OCI-LY7 (cell line): ENCODE measurements around the gene LHX5. TPM values are rescaled to one million over a fixed set of nuclear protein-coding genes. Genes with fewer than 3 reads are reported as not detected.

Experiments
- BruUV-seq: library from RNA; stranded (reverse); fragments of 400-500 nt; replicated peaks from 2 replicates; lab custom pipeline; 2021; lab: Mats Ljungman, UMichigan
- CTCF ChIA-PET: fragments of 300-600 bp; sonication (Branson Sonifier 250); formaldehyde crosslinking; loops from one replicate; lab custom pipeline; 2022; ENCODE audit warnings: antibody characterized with exemption; ENCODE audit not compliant: unreplicated experiment; lab: Charles Lee
- POLR2A ChIA-PET: fragments of 300-600 bp; sonication (Branson Sonifier 250); formaldehyde crosslinking; loops from one replicate; lab custom pipeline; 2022; ENCODE audit warnings: antibody characterized with exemption; lab: Charles Lee
- DNase-seq: peaks from one replicate; pipeline ENCODE4 v3.0.0-alpha.2; 2015; ENCODE audit warnings: low spot score
- H2AFZ ChIP-seq: fragments of 200-600 bp; sonication (generic), shearing (Covaris generic); 2 replicates; pipeline ENCODE4 v1.6.1; 2014; ENCODE audit warnings: mild to moderate bottlenecking, antibody characterized with exemption, low read length, moderate library complexity
- H3K27ac ChIP-seq: fragments of 200-600 bp; sonication (generic); 2 replicates; pipeline ENCODE4 v1.5.1; 2014; ENCODE audit warnings: mixed run types, low read depth, mild to moderate bottlenecking, moderate library complexity, low read length, inconsistent platforms; ENCODE audit not compliant: poor library complexity, severe bottlenecking
- H3K36me3 ChIP-seq: fragments of 200-600 bp; sonication (generic); 2 replicates; pipeline ENCODE4 v1.6.1; 2014; ENCODE audit warnings: mild to moderate bottlenecking, antibody characterized with exemption, low read length, moderate library complexity, mixed read lengths; ENCODE audit not compliant: insufficient read depth
- H3K4me1 ChIP-seq: fragments of 200-600 bp; sonication (generic); 2 replicates; pipeline ENCODE4 v1.5.1; 2014; ENCODE audit warnings: mild to moderate bottlenecking, low read length; ENCODE audit not compliant: insufficient read depth, poor library complexity, severe bottlenecking
- H3K4me2 ChIP-seq: fragments of 200-600 bp; sonication (generic); 2 replicates; pipeline ENCODE4 v1.6.1; 2014; ENCODE audit warnings: mild to moderate bottlenecking, low read length
- H3K4me3 ChIP-seq: fragments of 200-600 bp; sonication (generic); 2 replicates; pipeline ENCODE4 v1.5.1; 2014; ENCODE audit warnings: mild to moderate bottlenecking, low read depth, low read length; ENCODE audit not compliant: poor library complexity, severe bottlenecking
- H3K79me2 ChIP-seq: fragments of 200-600 bp; sonication (generic); 2 replicates; pipeline ENCODE4 v1.6.1; 2016; ENCODE audit warnings: low read depth, mild to moderate bottlenecking, low read length, moderate library complexity, mixed read lengths; ENCODE audit not compliant: insufficient read depth
- H3K9me2 ChIP-seq: fragments of 200-600 bp; sonication (generic); 2 replicates; pipeline ENCODE4 v1.6.1; 2016; ENCODE audit warnings: mild to moderate bottlenecking, low read length, mixed read lengths; ENCODE audit not compliant: insufficient read depth
- H3K9me3 ChIP-seq: fragments of 200-600 bp; sonication (generic); 2 replicates; pipeline ENCODE4 v1.6.1; 2014; ENCODE audit warnings: mild to moderate bottlenecking, mixed run types, low read length, mixed read lengths
- H4K20me1 ChIP-seq: fragments of 200-600 bp; sonication (generic); 2 replicates; pipeline ENCODE4 v1.6.1; 2014; ENCODE audit warnings: mild to moderate bottlenecking, antibody characterized with exemption, low read length, moderate library complexity, mixed read lengths; ENCODE audit not compliant: insufficient read depth
- CTCF ChIP-seq: fragments of 200-600 bp; sonication (generic); conservative IDR thresholded peaks from 2 replicates; pipeline ENCODE4 v1.5.1; 2014; ENCODE audit warnings: mild to moderate bottlenecking, antibody characterized with exemption, low read length, moderate library complexity, mixed read lengths
- EZH2phosphoT487 ChIP-seq: fragments of 200-600 bp; sonication (generic); IDR thresholded peaks from 2 replicates; pipeline ENCODE4 v1.6.1; 2018; ENCODE audit warnings: low read depth, borderline replicate concordance, mild to moderate bottlenecking, mixed run types, antibody characterized with exemption, low read length, moderate library complexity, mixed read lengths
- intact Hi-C: fragments of 100-400 bp; cut with micrococcal nuclease; formaldehyde crosslinking; loops from one replicate; pipeline ENCODE4 v1.10.0; 2022; ENCODE audit not compliant: unreplicated experiment
- total RNA-seq, 2 experiments: library from RNA; depleted of rRNA in 1 of 2; stranded (reverse); fragments of >200 nt in 1 of 2; shearing (Covaris generic) in 1 of 2; gene quantifications; 2 replicates each; pipeline ENCODE4 v1.2.3, GENCODE V29; 2014 to 2022

LHX5 gene
- total RNA-seq, 2 experiments from 2014 or later, result not detected

GRCh38 chr12:113439301-113439597, 32.4 kb downstream of the LHX5 start:
- CTCF ChIA-PET, result interaction anchor here (0.6 kb wide), 1 partner anchor 104 kb away, joined by 9 read pairs; no protein-coding TSS in a partner anchor
- H3K4me1 ChIP-seq, result no peaks in the 10 kb centered on the region
- intact Hi-C loops, result loop anchor here (2.0 to 5.0 kb wide), 2 partner anchors 293 to 474 kb away; no protein-coding TSS in a partner anchor
- BruUV-seq, result no TSS peak
- H3K27ac ChIP-seq, result no peak overlapping the region
- POLR2A ChIA-PET, result no interaction called here
- no peaks in the 10 kb centered on the region for H3K79me2 ChIP-seq
- H3K9me2 ChIP-seq, result no peaks in the 10 kb centered on the region
- H2AFZ ChIP-seq, result no peak overlapping the region
- no peaks in the 10 kb centered on the region for H4K20me1 ChIP-seq
- TF ChIP-seq EZH2phosphoT487, result no peak
- no peak for TF ChIP-seq CTCF
- H3K9me3 ChIP-seq, result no peaks in the 10 kb centered on the region
- no peak overlapping the region for H3K4me3 ChIP-seq
- no peak for DNase-seq
- H3K36me3 ChIP-seq, result no peaks in the 10 kb centered on the region
- no peak overlapping the region for H3K4me2 ChIP-seq

- no peaks in the 10 kb centered on the region for H3K4me1 ChIP-seq
- H4K20me1 ChIP-seq, result no peaks in the 10 kb centered on the region
- no peaks in the 10 kb centered on the region for H3K79me2 ChIP-seq
- ChIA-PET CTCF (no interaction called here), POLR2A (no interaction called here)
- TF ChIP-seq EZH2phosphoT487, result no peak
- intact Hi-C loops, result loop anchor here (2.0 to 5.0 kb wide), 2 partner anchors 294 to 474 kb away; no protein-coding TSS in a partner anchor
- H2AFZ ChIP-seq, result no peak overlapping the region
- no peaks in the 10 kb centered on the region for H3K9me3 ChIP-seq
- H3K36me3 ChIP-seq, result no peaks in the 10 kb centered on the region
- BruUV-seq, result no TSS peak
- H3K9me2 ChIP-seq, result no peaks in the 10 kb centered on the region
- no peak overlapping the region for H3K4me3 ChIP-seq
- H3K4me2 ChIP-seq, result no peak overlapping the region
- no peak overlapping the region for H3K27ac ChIP-seq
- no peak for DNase-seq
Observed at GRCh38 chr12:113438523-113439300, 33.0 kb downstream of the LHX5 start.

GRCh38 chr12:113437729-113438100, 34.0 kb downstream of the LHX5 start:
- Histone ChIP-seq H2AFZ (no peak overlapping the region), H3K9me2 (no peaks in the 10 kb centered on the region), H3K9me3 (no peaks in the 10 kb centered on the region), H3K79me2 (no peaks in the 10 kb centered on the region), H4K20me1 (no peaks in the 10 kb centered on the region), H3K27ac (no peak overlapping the region), H3K4me3 (no peak overlapping the region), H3K36me3 (no peaks in the 10 kb centered on the region), H3K4me2 (no peak overlapping the region), H3K4me1 (no peaks in the 10 kb centered on the region)
- intact Hi-C loops, result loop anchor here (2.0 to 5.0 kb wide), 2 partner anchors 295 to 475 kb away; no protein-coding TSS in a partner anchor
- no TSS peak for BruUV-seq
- TF ChIP-seq CTCF (no peak), EZH2phosphoT487 (no peak)
- ChIA-PET POLR2A (no interaction called here), CTCF (no interaction called here)
- DNase-seq, result no peak
